ENCODE results near the gene NCK2.
"Not testable (repeated sequence)": the region's sequence is repeated elsewhere in the genome, so short reads cannot be mapped to it uniquely, and the experiment has no call there.

The NCK2 gene

GRCh38 chr2:105757433-105757832 is 12.7 kb downstream of the NCK2 start:
- no peak for FAIRE-seq

GRCh38 chr2:105760191-105760590 is 15.5 kb downstream of the NCK2 start:
- no peak for FAIRE-seq

GRCh38 chr2:105760639-105761337 is 16.1 kb downstream of the NCK2 start:
- no peak for FAIRE-seq

- FAIRE-seq = no peak
Measured at GRCh38 chr2:105761931-105762515, 17.3 kb downstream of the NCK2 start.

- no peak for FAIRE-seq
Measured at GRCh38 chr2:105763076-105763475, 18.4 kb downstream of the NCK2 start.

GRCh38 chr2:105764059-105764458 is 19.3 kb downstream of the NCK2 start:
- no peak for FAIRE-seq

GRCh38 chr2:105765415-105766299 is 20.9 kb downstream of the NCK2 start:
- no peak for FAIRE-seq

GRCh38 chr2:105766300-105766866 is 21.7 kb downstream of the NCK2 start:
- FAIRE-seq = no peak

- FAIRE-seq = no peak
Measured at GRCh38 chr2:105768176-105768575, 23.5 kb downstream of the NCK2 start.

GRCh38 chr2:105768961-105769452 is 24.3 kb downstream of the NCK2 start:
- FAIRE-seq = no peak

- FAIRE-seq = no peak
Measured at GRCh38 chr2:105769504-105769903, 24.8 kb downstream of the NCK2 start.

GRCh38 chr2:105770149-105770548 is 25.4 kb downstream of the NCK2 start:
- FAIRE-seq = no peak

- not testable (repeated sequence) for FAIRE-seq
Measured at GRCh38 chr2:105771291-105771690, 26.6 kb downstream of the NCK2 start.

GRCh38 chr2:105771836-105772235 is 27.1 kb downstream of the NCK2 start:
- no peak for FAIRE-seq

GRCh38 chr2:105772362-105772761 is 27.6 kb downstream of the NCK2 start:
- FAIRE-seq = no peak

GRCh38 chr2:105773568-105773967 is 28.9 kb downstream of the NCK2 start:
- no peak for FAIRE-seq

- FAIRE-seq = no peak
Measured at GRCh38 chr2:105774781-105775337, 30.1 kb downstream of the NCK2 start.

GRCh38 chr2:105775809-105776559 is 31.3 kb downstream of the NCK2 start:
- no peak for FAIRE-seq

GRCh38 chr2:105776560-105776928 is 31.8 kb downstream of the NCK2 start:
- no peak for FAIRE-seq

- FAIRE-seq = no peak
Measured at GRCh38 chr2:105777031-105777482, 32.3 kb downstream of the NCK2 start.

GRCh38 chr2:105777506-105778055 is 32.9 kb downstream of the NCK2 start:
- FAIRE-seq = no peak
